SK-N-SH treated with all-trans-retinoic acid at 6 μM for 48 hours (cell line): ENCODE results near the gene RAB44.

ENCODE experiments used
- ATAC-seq: fragments of 200-7000 bp; cut with Tn5 transposase; 3 replicates; pipeline ENCODE4 v1.9.1; 2020; ENCODE audit warnings: mild to moderate bottlenecking, moderate library complexity
- ARNTL ChIP-seq: fragments of 450-650 bp; formaldehyde crosslinking; IDR thresholded peaks from 2 replicates; pipeline ENCODE4 v1.5.0; 2020; ENCODE audit warnings: low read depth, mild to moderate bottlenecking, moderate library complexity, borderline replicate concordance
- BACH2 ChIP-seq: fragments of 250-450 bp; sonication (Bioruptor Pico); IDR thresholded peaks from 2 replicates; pipeline ENCODE4 v1.9.0; 2021; ENCODE audit warnings: mild to moderate bottlenecking, borderline replicate concordance
- CSDC2 ChIP-seq: fragments of 250-450 bp; sonication (Bioruptor Pico); IDR thresholded peaks from 2 replicates; pipeline ENCODE4 v1.5.0; 2020; ENCODE audit warnings: mild to moderate bottlenecking, moderate library complexity
- ESRRG ChIP-seq: fragments of 250-450 bp; sonication (Bioruptor Pico); IDR thresholded peaks from 2 replicates; pipeline ENCODE4 v1.6.1; 2021; ENCODE audit warnings: mild to moderate bottlenecking
- GLIS3 ChIP-seq: fragments of 250-450 bp; sonication (Bioruptor Pico); IDR thresholded peaks from 2 replicates; pipeline ENCODE4 v1.5.0; 2020; ENCODE audit warnings: mild to moderate bottlenecking, moderate library complexity
- ISL1 ChIP-seq: fragments of 250-450 bp; sonication (Bioruptor Pico); IDR thresholded peaks from 2 replicates; pipeline ENCODE4 v2.1.2; 2022; ENCODE audit warnings: mild to moderate bottlenecking, moderate library complexity
- OSR1 ChIP-seq: fragments of 250-450 bp; sonication (Bioruptor Pico); IDR thresholded peaks from 2 replicates; pipeline ENCODE4 v1.8.0; 2022; ENCODE audit warnings: moderate library complexity, mild to moderate bottlenecking, inconsistent platforms
- PPARA ChIP-seq: fragments of 250-450 bp; sonication (Bioruptor Pico); IDR thresholded peaks from 2 replicates; pipeline ENCODE4 v1.5.0; 2020; ENCODE audit warnings: mild to moderate bottlenecking, borderline replicate concordance
- RARB ChIP-seq: fragments of 250-450 bp; sonication (Bioruptor Pico); IDR thresholded peaks from 2 replicates; pipeline ENCODE4 v1.8.0; 2021; ENCODE audit warnings: mild to moderate bottlenecking, moderate library complexity
- SNAI2 ChIP-seq: fragments of 250-450 bp; sonication (Bioruptor Pico); IDR thresholded peaks from 2 replicates; pipeline ENCODE4 v1.5.0; 2020; ENCODE audit warnings: mild to moderate bottlenecking, moderate library complexity
- TCF4 ChIP-seq: fragments of 250-450 bp; sonication (Bioruptor Pico); IDR thresholded peaks from 2 replicates; pipeline ENCODE4 v1.8.0; 2021; ENCODE audit warnings: mild to moderate bottlenecking, moderate library complexity, borderline replicate concordance
- TOX ChIP-seq: fragments of 250-450 bp; sonication (Bioruptor Pico); IDR thresholded peaks from 2 replicates; pipeline ENCODE4 v1.8.0; 2021; ENCODE audit warnings: mild to moderate bottlenecking, moderate library complexity, borderline replicate concordance
- ZC3H10 ChIP-seq: fragments of 250-450 bp; sonication (Bioruptor Pico); IDR thresholded peaks from 2 replicates; pipeline ENCODE4 v1.5.1; 2021; ENCODE audit warnings: mild to moderate bottlenecking, moderate library complexity
- ZFP3 ChIP-seq: fragments of 250-450 bp; sonication (Bioruptor Pico); IDR thresholded peaks from 2 replicates; pipeline ENCODE4 v1.5.0; 2020; ENCODE audit warnings: mild to moderate bottlenecking, moderate library complexity
- ZFP30 ChIP-seq: fragments of 450-650 bp; formaldehyde crosslinking; IDR thresholded peaks from 2 replicates; pipeline ENCODE4 v1.5.0; 2022; ENCODE audit warnings: mild to moderate bottlenecking, moderate library complexity
- ZNF8 ChIP-seq: fragments of 450-650 bp; formaldehyde crosslinking; IDR thresholded peaks from 2 replicates; pipeline ENCODE4 v1.5.0; 2020; ENCODE audit warnings: mild to moderate bottlenecking, moderate library complexity
- TF ChIP-seq, protein P1 (sequence below): fragments of 250-450 bp; sonication (Bioruptor Pico); IDR thresholded peaks from 2 replicates; pipeline ENCODE4 v1.5.1; 2020; ENCODE audit warnings: low read depth, mild to moderate bottlenecking, moderate library complexity
- TF ChIP-seq, protein P2 (sequence below): fragments of 250-450 bp; sonication (Bioruptor Pico); IDR thresholded peaks from 2 replicates; pipeline ENCODE4 v1.8.0; 2020; ENCODE audit warnings: mild to moderate bottlenecking, moderate library complexity, borderline replicate concordance
- TF ChIP-seq, protein P3 (sequence below): fragments of 250-450 bp; sonication (Bioruptor Pico); IDR thresholded peaks from 2 replicates; pipeline ENCODE4 v1.8.0; 2021; ENCODE audit warnings: low read depth, mild to moderate bottlenecking, moderate library complexity, borderline replicate concordance
- TF ChIP-seq, protein P4 (sequence below): fragments of 250-450 bp; sonication (Bioruptor Pico); IDR thresholded peaks from 2 replicates; pipeline ENCODE4 v1.5.1; 2021; ENCODE audit warnings: mild to moderate bottlenecking, moderate library complexity

RAB44 gene

DNA sequence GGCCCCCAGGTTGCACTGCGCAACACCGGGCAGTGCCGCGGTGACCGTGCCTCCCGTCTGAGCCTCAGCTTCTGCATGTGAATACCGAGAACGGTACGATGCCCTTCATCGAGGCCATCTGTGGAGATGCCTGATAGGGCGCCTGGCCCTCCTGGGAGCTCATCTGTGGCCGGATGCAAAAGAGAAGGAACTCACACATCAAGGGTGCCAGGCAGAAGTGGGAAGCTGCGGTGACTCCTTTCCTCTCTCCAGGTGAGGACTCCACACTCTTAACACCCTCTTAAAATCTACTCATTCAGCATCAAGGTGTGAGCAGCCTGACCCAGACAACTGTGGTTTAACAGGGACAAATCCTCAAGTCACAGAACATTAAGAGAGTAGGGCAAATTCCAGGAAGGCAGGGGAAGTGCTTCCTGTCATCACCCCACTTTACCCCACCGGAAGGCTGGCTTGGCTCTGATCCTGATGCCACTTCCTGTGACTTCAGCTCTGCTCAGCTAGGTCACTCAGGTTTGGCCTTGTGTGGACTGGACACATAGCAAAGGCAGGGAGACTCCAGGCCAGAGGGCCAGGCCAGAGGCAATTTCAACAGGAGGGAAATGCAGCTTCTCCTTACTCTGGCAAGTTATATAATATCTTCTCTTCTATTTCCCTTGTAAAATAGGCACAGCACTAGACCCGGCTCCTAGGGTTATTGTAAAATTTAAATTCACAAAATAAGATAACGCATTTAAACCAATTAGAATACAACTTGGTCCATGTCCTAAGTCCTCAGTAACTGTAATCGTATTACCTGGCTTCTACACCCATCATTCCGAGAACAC is 72.3 kb downstream of the RAB44 start:
- ATAC-seq = peak; percentile 11; the same call in 2 of the 3 replicates
- TF ChIP-seq, protein P1, sequence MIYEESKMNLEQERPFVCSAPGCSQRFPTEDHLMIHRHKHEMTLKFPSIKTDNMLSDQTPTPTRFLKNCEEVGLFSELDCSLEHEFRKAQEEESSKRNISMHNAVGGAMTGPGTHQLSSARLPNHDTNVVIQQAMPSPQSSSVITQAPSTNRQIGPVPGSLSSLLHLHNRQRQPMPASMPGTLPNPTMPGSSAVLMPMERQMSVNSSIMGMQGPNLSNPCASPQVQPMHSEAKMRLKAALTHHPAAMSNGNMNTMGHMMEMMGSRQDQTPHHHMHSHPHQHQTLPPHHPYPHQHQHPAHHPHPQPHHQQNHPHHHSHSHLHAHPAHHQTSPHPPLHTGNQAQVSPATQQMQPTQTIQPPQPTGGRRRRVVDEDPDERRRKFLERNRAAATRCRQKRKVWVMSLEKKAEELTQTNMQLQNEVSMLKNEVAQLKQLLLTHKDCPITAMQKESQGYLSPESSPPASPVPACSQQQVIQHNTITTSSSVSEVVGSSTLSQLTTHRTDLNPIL (CRISPR knock-in tag) = no peak

DNA sequence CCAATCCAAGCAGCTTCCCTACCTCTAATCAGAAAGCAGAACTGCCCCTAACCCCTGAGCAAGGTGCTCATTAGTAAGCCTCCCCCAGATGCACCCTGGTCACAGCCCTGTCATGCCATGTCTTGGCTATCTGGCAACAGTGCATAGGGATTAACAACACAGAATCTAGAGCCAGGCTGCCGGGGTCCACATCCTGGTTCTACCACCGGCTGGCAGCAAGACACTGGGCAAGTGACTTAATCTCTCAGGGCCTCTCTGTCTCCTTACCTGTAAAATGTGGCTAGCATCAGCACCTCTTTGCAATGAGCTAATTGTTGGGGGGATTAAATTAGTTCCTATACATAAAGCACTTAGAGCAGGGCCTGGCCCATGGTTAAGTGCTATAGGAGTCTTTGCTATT is 73.5 kb downstream of the RAB44 start:
- TF ChIP-seq ZFP30 = no peak
- no peak for TF ChIP-seq CSDC2 (CRISPR knock-in tag)
- no peak for TF ChIP-seq ESRRG (CRISPR knock-in tag)
- TF ChIP-seq TCF4 (CRISPR knock-in tag) = no peak
- TF ChIP-seq GLIS3 = no peak
- TF ChIP-seq, protein P2, sequence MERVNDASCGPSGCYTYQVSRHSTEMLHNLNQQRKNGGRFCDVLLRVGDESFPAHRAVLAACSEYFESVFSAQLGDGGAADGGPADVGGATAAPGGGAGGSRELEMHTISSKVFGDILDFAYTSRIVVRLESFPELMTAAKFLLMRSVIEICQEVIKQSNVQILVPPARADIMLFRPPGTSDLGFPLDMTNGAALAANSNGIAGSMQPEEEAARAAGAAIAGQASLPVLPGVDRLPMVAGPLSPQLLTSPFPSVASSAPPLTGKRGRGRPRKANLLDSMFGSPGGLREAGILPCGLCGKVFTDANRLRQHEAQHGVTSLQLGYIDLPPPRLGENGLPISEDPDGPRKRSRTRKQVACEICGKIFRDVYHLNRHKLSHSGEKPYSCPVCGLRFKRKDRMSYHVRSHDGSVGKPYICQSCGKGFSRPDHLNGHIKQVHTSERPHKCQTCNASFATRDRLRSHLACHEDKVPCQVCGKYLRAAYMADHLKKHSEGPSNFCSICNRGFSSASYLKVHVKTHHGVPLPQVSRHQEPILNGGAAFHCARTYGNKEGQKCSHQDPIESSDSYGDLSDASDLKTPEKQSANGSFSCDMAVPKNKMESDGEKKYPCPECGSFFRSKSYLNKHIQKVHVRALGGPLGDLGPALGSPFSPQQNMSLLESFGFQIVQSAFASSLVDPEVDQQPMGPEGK (CRISPR knock-in tag) = no peak
- TF ChIP-seq, protein P3, sequence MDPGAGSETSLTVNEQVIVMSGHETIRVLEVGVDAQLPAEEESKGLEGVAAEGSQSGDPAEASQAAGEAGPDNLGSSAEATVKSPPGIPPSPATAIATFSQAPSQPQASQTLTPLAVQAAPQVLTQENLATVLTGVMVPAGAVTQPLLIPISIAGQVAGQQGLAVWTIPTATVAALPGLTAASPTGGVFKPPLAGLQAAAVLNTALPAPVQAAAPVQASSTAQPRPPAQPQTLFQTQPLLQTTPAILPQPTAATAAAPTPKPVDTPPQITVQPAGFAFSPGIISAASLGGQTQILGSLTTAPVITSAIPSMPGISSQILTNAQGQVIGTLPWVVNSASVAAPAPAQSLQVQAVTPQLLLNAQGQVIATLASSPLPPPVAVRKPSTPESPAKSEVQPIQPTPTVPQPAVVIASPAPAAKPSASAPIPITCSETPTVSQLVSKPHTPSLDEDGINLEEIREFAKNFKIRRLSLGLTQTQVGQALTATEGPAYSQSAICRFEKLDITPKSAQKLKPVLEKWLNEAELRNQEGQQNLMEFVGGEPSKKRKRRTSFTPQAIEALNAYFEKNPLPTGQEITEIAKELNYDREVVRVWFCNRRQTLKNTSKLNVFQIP (CRISPR knock-in tag) = no peak
- TF ChIP-seq, protein P1 (CRISPR knock-in tag) = no peak
- TF ChIP-seq, protein P4, sequence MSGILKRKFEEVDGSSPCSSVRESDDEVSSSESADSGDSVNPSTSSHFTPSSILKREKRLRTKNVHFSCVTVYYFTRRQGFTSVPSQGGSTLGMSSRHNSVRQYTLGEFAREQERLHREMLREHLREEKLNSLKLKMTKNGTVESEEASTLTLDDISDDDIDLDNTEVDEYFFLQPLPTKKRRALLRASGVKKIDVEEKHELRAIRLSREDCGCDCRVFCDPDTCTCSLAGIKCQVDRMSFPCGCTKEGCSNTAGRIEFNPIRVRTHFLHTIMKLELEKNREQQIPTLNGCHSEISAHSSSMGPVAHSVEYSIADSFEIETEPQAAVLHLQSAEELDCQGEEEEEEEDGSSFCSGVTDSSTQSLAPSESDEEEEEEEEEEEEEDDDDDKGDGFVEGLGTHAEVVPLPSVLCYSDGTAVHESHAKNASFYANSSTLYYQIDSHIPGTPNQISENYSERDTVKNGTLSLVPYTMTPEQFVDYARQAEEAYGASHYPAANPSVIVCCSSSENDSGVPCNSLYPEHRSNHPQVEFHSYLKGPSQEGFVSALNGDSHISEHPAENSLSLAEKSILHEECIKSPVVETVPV (CRISPR knock-in tag) = no peak
- TF ChIP-seq TOX (CRISPR knock-in tag) = no peak
- no peak for TF ChIP-seq ZNF8
- ATAC-seq = no peak

DNA sequence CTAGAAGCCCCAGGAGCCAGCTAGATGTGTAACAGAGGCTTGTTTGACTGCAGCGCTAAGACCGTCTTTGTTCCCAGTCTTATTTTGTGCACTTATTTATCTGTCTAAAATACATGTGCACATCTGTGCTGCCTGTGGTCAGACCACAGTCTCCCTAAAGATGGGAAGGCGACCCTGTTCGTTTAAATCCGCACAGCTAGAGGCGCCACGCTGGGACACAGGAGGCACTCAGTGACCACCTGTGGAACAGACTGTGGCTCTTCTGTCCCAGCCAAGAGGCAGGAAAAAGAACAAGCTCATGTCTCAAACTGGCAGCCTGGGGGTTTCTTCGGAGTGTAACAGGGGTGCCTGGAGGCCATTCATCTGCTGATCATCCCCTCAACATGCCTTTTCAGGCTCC is 74.8 kb downstream of the RAB44 start:
- TF ChIP-seq ZNF8 (no peak), CSDC2 (CRISPR knock-in tag) (no peak), ZC3H10 (CRISPR knock-in tag) (no peak), ISL1 (CRISPR knock-in tag) (no peak), TCF4 (CRISPR knock-in tag) (no peak), OSR1 (CRISPR knock-in tag) (no peak), ARNTL (no peak), ESRRG (CRISPR knock-in tag) (no peak), RARB (CRISPR knock-in tag) (no peak), BACH2 (CRISPR knock-in tag) (no peak), PPARA (CRISPR knock-in tag) (no peak), SNAI2 (CRISPR knock-in tag) (no peak), ZFP30 (no peak), ZFP3 (CRISPR knock-in tag) (no peak)
- TF ChIP-seq, protein P1 (CRISPR knock-in tag) = no peak
- TF ChIP-seq, protein P2 (CRISPR knock-in tag) = no peak
- TF ChIP-seq, protein P4 (CRISPR knock-in tag) = no peak
- ATAC-seq = no peak
